ENCODE measurements around the gene HIF1A.
"Not testable (repeated sequence)": the region's sequence is repeated elsewhere in the genome, so short reads cannot be mapped to it uniquely, and the experiment has no call there.

DNA sequence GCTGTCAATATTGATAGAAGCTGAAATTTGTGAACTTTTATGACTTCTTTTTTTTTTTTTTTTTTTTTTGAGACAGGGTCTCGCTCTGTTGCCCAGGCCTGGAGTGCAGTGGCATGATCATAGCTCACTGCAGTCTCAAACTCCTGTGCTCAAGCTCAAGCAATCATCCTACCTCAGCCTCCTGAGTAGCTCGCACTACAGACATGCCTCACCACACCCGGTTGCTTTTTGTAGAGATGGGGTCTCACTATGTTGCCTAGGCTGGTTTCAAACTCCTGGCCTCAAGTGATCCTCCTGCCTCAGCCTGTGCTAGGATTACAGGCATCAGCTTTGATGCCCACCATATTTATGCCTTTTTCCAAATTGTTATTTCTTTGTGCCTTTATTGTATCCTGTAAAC lies 51.0 kb downstream of the HIF1A start:
- TF ChIP-seq, protein P1, sequence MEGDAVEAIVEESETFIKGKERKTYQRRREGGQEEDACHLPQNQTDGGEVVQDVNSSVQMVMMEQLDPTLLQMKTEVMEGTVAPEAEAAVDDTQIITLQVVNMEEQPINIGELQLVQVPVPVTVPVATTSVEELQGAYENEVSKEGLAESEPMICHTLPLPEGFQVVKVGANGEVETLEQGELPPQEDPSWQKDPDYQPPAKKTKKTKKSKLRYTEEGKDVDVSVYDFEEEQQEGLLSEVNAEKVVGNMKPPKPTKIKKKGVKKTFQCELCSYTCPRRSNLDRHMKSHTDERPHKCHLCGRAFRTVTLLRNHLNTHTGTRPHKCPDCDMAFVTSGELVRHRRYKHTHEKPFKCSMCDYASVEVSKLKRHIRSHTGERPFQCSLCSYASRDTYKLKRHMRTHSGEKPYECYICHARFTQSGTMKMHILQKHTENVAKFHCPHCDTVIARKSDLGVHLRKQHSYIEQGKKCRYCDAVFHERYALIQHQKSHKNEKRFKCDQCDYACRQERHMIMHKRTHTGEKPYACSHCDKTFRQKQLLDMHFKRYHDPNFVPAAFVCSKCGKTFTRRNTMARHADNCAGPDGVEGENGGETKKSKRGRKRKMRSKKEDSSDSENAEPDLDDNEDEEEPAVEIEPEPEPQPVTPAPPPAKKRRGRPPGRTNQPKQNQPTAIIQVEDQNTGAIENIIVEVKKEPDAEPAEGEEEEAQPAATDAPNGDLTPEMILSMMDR (IDR thresholded peaks at IDR 0.05; ENCODE audit: low read length) = not testable (repeated sequence)
- not testable (repeated sequence) for TF ChIP-seq EZH2 (IDR thresholded peaks at IDR 0.05; ENCODE audit: borderline replicate concordance, low read length)
